Measurements from ENCODE around the gene PRPSAP1. TPM values are rescaled to one million over a fixed set of nuclear protein-coding genes. Genes with fewer than 3 reads are reported as not detected.

Gene PRPSAP1
- total RNA-seq, 6 experiments from 2014 or later, result 32.6 to 37.4 (median 35.1) TPM

- peaks cover 8% of the 10 kb centered on the region for H3K27me3 Mint-ChIP-seq (ENCODE audit: insufficient read depth)
- H3K27ac Mint-ChIP-seq, result no peak overlapping the region; the same call in 1 of the 2 replicates
- H3K9me3 Mint-ChIP-seq, result no peaks in the 10 kb centered on the region
- no peak overlapping the region for H3K4me3 Mint-ChIP-seq
- no peak for DNase-seq
- H3K4me1 Mint-ChIP-seq (ENCODE audit: low read depth), result peaks cover 35% of the 10 kb centered on the region
- no peak for TF ChIP-seq CTCF (IDR thresholded peaks at IDR 0.05)
- H3K36me3 Mint-ChIP-seq (ENCODE audit: low read depth), result 0 out of 2 replicates have a peak, but pooled peaks cover 3% of the 10 kb centered on the region
These were observed 80.9 kb downstream of the PRPSAP1 start for GRCh38 chr17:76272541-76273444.

- Mint-ChIP-seq H3K9me3 (no peaks in the 10 kb centered on the region), H3K27ac (no peak overlapping the region), H3K4me1 (ENCODE audit: low read depth) (peaks cover 32% of the 10 kb centered on the region), H3K4me3 (no peak overlapping the region), H3K36me3 (ENCODE audit: low read depth) (0 out of 2 replicates have a peak, but pooled peaks cover 4% of the 10 kb centered on the region), H3K27me3 (ENCODE audit: insufficient read depth) (peaks cover 8% of the 10 kb centered on the region)
- no peak for DNase-seq
- TF ChIP-seq CTCF (IDR thresholded peaks at IDR 0.05), result no peak; the same call in 1 of the 2 replicates
These were observed 81.8 kb downstream of the PRPSAP1 start for GRCh38 chr17:76271669-76272540.

GRCh38 chr17:76270770-76271668 lies 82.7 kb downstream of the PRPSAP1 start:
- H3K36me3 Mint-ChIP-seq (ENCODE audit: low read depth), result 0 out of 2 replicates have a peak, but pooled peaks cover 4% of the 10 kb centered on the region
- H3K9me3 Mint-ChIP-seq, result no peaks in the 10 kb centered on the region
- peaks cover 28% of the 10 kb centered on the region for H3K4me1 Mint-ChIP-seq (ENCODE audit: low read depth)
- TF ChIP-seq CTCF (IDR thresholded peaks at IDR 0.05), result no peak
- H3K4me3 Mint-ChIP-seq, result no peak overlapping the region
- DNase-seq, result no peak
- H3K27me3 Mint-ChIP-seq (ENCODE audit: insufficient read depth), result peaks cover 8% of the 10 kb centered on the region
- H3K27ac Mint-ChIP-seq, result no peak overlapping the region

- Mint-ChIP-seq H3K27me3 (ENCODE audit: insufficient read depth) (peaks cover 8% of the 10 kb centered on the region), H3K9me3 (no peaks in the 10 kb centered on the region), H3K4me3 (no peak overlapping the region), H3K36me3 (ENCODE audit: low read depth) (0 out of 2 replicates have a peak, but pooled peaks cover 4% of the 10 kb centered on the region), H3K4me1 (ENCODE audit: low read depth) (peaks cover 27% of the 10 kb centered on the region), H3K27ac (no peak overlapping the region)
- no peak for TF ChIP-seq CTCF (IDR thresholded peaks at IDR 0.05)
- DNase-seq, result no peak
These were observed 83.6 kb downstream of the PRPSAP1 start for GRCh38 chr17:76270127-76270592.

All from HFFc6 (cell line).